Stimulated activated naive CD8-positive, alpha-beta T cell treated with anti-CD3 and anti-CD28 coated beads, Interleukin-15, amount 100 ng/mL, for 72 hours (primary cell): ENCODE results near the gene EPB41L1.
"Not testable (repeated sequence)": the region's sequence is repeated elsewhere in the genome, so short reads cannot be mapped to it uniquely, and the experiment has no call there.

Experiments used
- ATAC-seq: fragments of 150-1000 bp; cut with Tn5 transposase; 2 replicates; pipeline ENCODE4 v1.10.0; 2021; ENCODE audit warnings: mild to moderate bottlenecking, moderate library complexity
- DNase-seq, 2 donors: peaks; one replicate each; pipeline ENCODE4 v3.0.0; 2021 to 2022
- H3K27ac Mint-ChIP-seq, 2 donors: one replicate each; pipeline ENCODE4 v1.8.0; 2022; ENCODE audit warnings: mild to moderate bottlenecking in 2 of 2, mixed read lengths in 2 of 2, moderate library complexity in 2 of 2
- H3K27me3 Mint-ChIP-seq: one replicate; pipeline ENCODE4 v1.8.0; 2022; ENCODE audit warnings: mixed read lengths
- H3K4me1 Mint-ChIP-seq: one replicate; pipeline ENCODE4 v1.8.0; 2022; ENCODE audit warnings: mild to moderate bottlenecking, mixed read lengths
- H3K4me3 Mint-ChIP-seq, 2 donors: one replicate each; pipeline ENCODE4 v1.8.0; 2022; ENCODE audit warnings: mild to moderate bottlenecking in 2 of 2, mixed read lengths in 2 of 2, moderate library complexity in 1 of 2
- H3K9me3 Mint-ChIP-seq, 2 donors: one replicate each; pipeline ENCODE4 v1.8.0; 2022; ENCODE audit warnings: mixed read lengths in 2 of 2

Gene EPB41L1

GRCh38 chr20:36119537-36119936 is 35.0 kb upstream of the EPB41L1 start:
- H3K4me1 Mint-ChIP-seq = no peaks in the 10 kb centered on the region
- no peak for ATAC-seq
- no peaks in the 10 kb centered on the region for H3K27me3 Mint-ChIP-seq

GRCh38 chr20:36120241-36120640 is 34.3 kb upstream of the EPB41L1 start:
- Mint-ChIP-seq H3K4me3 (no peak overlapping the region), H3K27me3 (no peaks in the 10 kb centered on the region), H3K27ac (peak overlapping the region in 1 of 2 donors; percentile 38), H3K4me1 (no peaks in the 10 kb centered on the region), H3K9me3 (no peaks in the 10 kb centered on the region)
- ATAC-seq = no peak
- no peak for DNase-seq

More at GRCh38 chr20:36119537-36119936, 35.0 kb upstream of the EPB41L1 start:
- no peak overlapping the region for H3K4me3 Mint-ChIP-seq
- H3K27ac Mint-ChIP-seq = no peak overlapping the region
- no peaks in the 10 kb centered on the region for H3K9me3 Mint-ChIP-seq
- DNase-seq = no peak

- Mint-ChIP-seq H3K9me3 (no peaks in the 10 kb centered on the region), H3K4me1 (no peaks in the 10 kb centered on the region), H3K27me3 (no peaks in the 10 kb centered on the region), H3K27ac (peak overlapping the region in 1 of 2 donors; percentile 43), H3K4me3 (no peak overlapping the region)
- DNase-seq = no peak
- ATAC-seq = no peak
Measured at GRCh38 chr20:36120991-36121390, 33.5 kb upstream of the EPB41L1 start.

- ATAC-seq (no peak), DNase-seq (no peak)
- H3K4me3 Mint-ChIP-seq = no peak overlapping the region
- H3K4me1 Mint-ChIP-seq = no peaks in the 10 kb centered on the region
- H3K9me3 Mint-ChIP-seq = no peaks in the 10 kb centered on the region
- H3K27me3 Mint-ChIP-seq = no peaks in the 10 kb centered on the region
- no peak overlapping the region for H3K27ac Mint-ChIP-seq
Measured at GRCh38 chr20:36121981-36122930, 32.3 kb upstream of the EPB41L1 start.

GRCh38 chr20:36122931-36123288 is 31.6 kb upstream of the EPB41L1 start:
- DNase-seq (no peak), ATAC-seq (no peak)
- H3K27ac Mint-ChIP-seq = no peak overlapping the region
- no peaks in the 10 kb centered on the region for H3K9me3 Mint-ChIP-seq
- H3K4me1 Mint-ChIP-seq = no peaks in the 10 kb centered on the region
- H3K4me3 Mint-ChIP-seq = no peak overlapping the region
- H3K27me3 Mint-ChIP-seq = no peaks in the 10 kb centered on the region

- DNase-seq (no peak), ATAC-seq (no peak)
- H3K27me3 Mint-ChIP-seq = no peaks in the 10 kb centered on the region
- H3K4me1 Mint-ChIP-seq = no peaks in the 10 kb centered on the region
- H3K9me3 Mint-ChIP-seq = no peaks in the 10 kb centered on the region
- no peak overlapping the region for H3K27ac Mint-ChIP-seq
- no peak overlapping the region for H3K4me3 Mint-ChIP-seq
Measured at GRCh38 chr20:36125097-36125496, 29.4 kb upstream of the EPB41L1 start.

- no peak overlapping the region for H3K4me3 Mint-ChIP-seq
- H3K4me1 Mint-ChIP-seq = no peaks in the 10 kb centered on the region
- H3K9me3 Mint-ChIP-seq = no peaks in the 10 kb centered on the region
- no peak overlapping the region for H3K27ac Mint-ChIP-seq
- H3K27me3 Mint-ChIP-seq = no peaks in the 10 kb centered on the region
- no peak for DNase-seq
- no peak for ATAC-seq
Measured at GRCh38 chr20:36126836-36127527, 27.6 kb upstream of the EPB41L1 start.

- no peaks in the 10 kb centered on the region for H3K27me3 Mint-ChIP-seq
- no peaks in the 10 kb centered on the region for H3K4me1 Mint-ChIP-seq
- no peak overlapping the region for H3K4me3 Mint-ChIP-seq
- ATAC-seq (peak; percentile 23), DNase-seq (no peak)
- H3K27ac Mint-ChIP-seq = no peak overlapping the region
- no peaks in the 10 kb centered on the region for H3K9me3 Mint-ChIP-seq
Measured at GRCh38 chr20:36128463-36129159, 25.9 kb upstream of the EPB41L1 start.

GRCh38 chr20:36129160-36129543 is 25.4 kb upstream of the EPB41L1 start:
- DNase-seq (no peak), ATAC-seq (no peak)
- Mint-ChIP-seq H3K4me1 (no peaks in the 10 kb centered on the region), H3K9me3 (no peaks in the 10 kb centered on the region), H3K4me3 (no peak overlapping the region), H3K27ac (no peak overlapping the region), H3K27me3 (no peaks in the 10 kb centered on the region)

GRCh38 chr20:36130390-36130789 is 24.1 kb upstream of the EPB41L1 start:
- Mint-ChIP-seq H3K4me1 (no peaks in the 10 kb centered on the region), H3K9me3 (no peaks in the 10 kb centered on the region), H3K4me3 (no peak overlapping the region), H3K27ac (no peak overlapping the region), H3K27me3 (no peaks in the 10 kb centered on the region)
- no peak for ATAC-seq
- DNase-seq = no peak

- no peak overlapping the region for H3K4me3 Mint-ChIP-seq
- no peaks in the 10 kb centered on the region for H3K9me3 Mint-ChIP-seq
- H3K27me3 Mint-ChIP-seq = no peaks in the 10 kb centered on the region
- no peak for ATAC-seq
- no peaks in the 10 kb centered on the region for H3K4me1 Mint-ChIP-seq
- no peak overlapping the region for H3K27ac Mint-ChIP-seq
- DNase-seq = no peak
Measured at GRCh38 chr20:36132802-36133211, 21.7 kb upstream of the EPB41L1 start.

GRCh38 chr20:36133821-36134220 is 20.7 kb upstream of the EPB41L1 start:
- Mint-ChIP-seq H3K27me3 (no peaks in the 10 kb centered on the region), H3K9me3 (no peaks in the 10 kb centered on the region), H3K4me1 (no peaks in the 10 kb centered on the region), H3K4me3 (no peak overlapping the region), H3K27ac (no peak overlapping the region)
- DNase-seq (no peak), ATAC-seq (no peak)

GRCh38 chr20:36135159-36135558 is 19.4 kb upstream of the EPB41L1 start:
- DNase-seq (no peak), ATAC-seq (no peak)
- Mint-ChIP-seq H3K27me3 (no peaks in the 10 kb centered on the region), H3K9me3 (no peaks in the 10 kb centered on the region), H3K4me1 (no peaks in the 10 kb centered on the region), H3K27ac (no peak overlapping the region), H3K4me3 (no peak overlapping the region)

GRCh38 chr20:36135821-36136220 is 18.7 kb upstream of the EPB41L1 start:
- Mint-ChIP-seq H3K4me1 (no peaks in the 10 kb centered on the region), H3K27ac (no peak overlapping the region), H3K27me3 (no peaks in the 10 kb centered on the region), H3K4me3 (no peak overlapping the region), H3K9me3 (no peaks in the 10 kb centered on the region)
- no peak for DNase-seq
- ATAC-seq = no peak

- not testable (repeated sequence) for H3K9me3 Mint-ChIP-seq, H3K4me1 Mint-ChIP-seq, H3K27ac Mint-ChIP-seq, H3K27me3 Mint-ChIP-seq, H3K4me3 Mint-ChIP-seq, DNase-seq, ATAC-seq
Measured at GRCh38 chr20:36137313-36137712, 17.2 kb upstream of the EPB41L1 start.

GRCh38 chr20:36141310-36141709 is 13.2 kb upstream of the EPB41L1 start:
- no peak for ATAC-seq
- no peak overlapping the region for H3K4me3 Mint-ChIP-seq
- H3K9me3 Mint-ChIP-seq = no peaks in the 10 kb centered on the region
- peaks cover 8% of the 10 kb centered on the region for H3K4me1 Mint-ChIP-seq
- no peak for DNase-seq
- H3K27ac Mint-ChIP-seq = peak overlapping the region in 1 of 2 donors; percentile 36
- peaks cover 3% of the 10 kb centered on the region for H3K27me3 Mint-ChIP-seq
